Transverse colon (tissue), 4 donors: Measurements from ENCODE around the gene PI16.
"Not testable (repeated sequence)": the region's sequence is repeated elsewhere in the genome, so short reads cannot be mapped to it uniquely, and the experiment has no call there.

ENCODE experiments used
- CTCF ChIP-seq, 5 experiments: fragments of 200-600 bp in 3 of 5; fragments of 450-650 bp in 2 of 5; sonication (generic) in 3 of 5; IDR thresholded peaks; 1 replicate in 2 of 5; 2 replicates in 3 of 5; pipeline ENCODE4 v1.5.1; 2016 to 2017; ENCODE audit warnings: antibody characterized with exemption in 5 of 5, inconsistent platforms in 3 of 5, mild to moderate bottlenecking in 2 of 5, moderate library complexity in 1 of 5
- EP300 ChIP-seq: sonication (generic); formaldehyde crosslinking; IDR thresholded peaks from one replicate; pipeline ENCODE4 v1.6.1; 2017; ENCODE audit warnings: antibody characterized with exemption, low read depth
- POLR2A ChIP-seq: fragments of 450-650 bp; IDR thresholded peaks from one replicate; pipeline ENCODE4 v1.6.1; 2016; ENCODE audit warnings: antibody characterized with exemption, mild to moderate bottlenecking, moderate library complexity
- POLR2AphosphoS5 ChIP-seq, 3 donors: sonication (generic); formaldehyde crosslinking; IDR thresholded peaks; one replicate each; pipeline ENCODE4 v1.6.1; 2016; ENCODE audit warnings: antibody characterized with exemption in 3 of 3

GRCh38 chr6:36942329-36942728, 12.2 kb upstream of the PI16 start:
- not testable (repeated sequence) for TF ChIP-seq POLR2A; CTCF (IDR thresholded peaks at IDR 0.05); POLR2AphosphoS5 (IDR thresholded peaks at IDR 0.05); EP300
